Fibroblast of pulmonary artery (primary cell): ENCODE data around the gene IQGAP2.

ENCODE experiments used
- DNase-seq: peaks from one replicate; pipeline ENCODE4 v3.0.0-alpha.2; 2010; ENCODE audit warnings: low read depth
- H3K4me3 ChIP-seq: replicated peaks from 2 replicates; pipeline ENCODE4 v1.5.1; 2011; ENCODE audit warnings: low read depth, mild to moderate bottlenecking, control low read depth, low read length, moderate library complexity
- CTCF ChIP-seq: IDR thresholded peaks from 2 replicates; pipeline ENCODE4 v1.5.1; 2011; ENCODE audit warnings: mild to moderate bottlenecking, control low read depth, low read length, inconsistent platforms; ENCODE audit errors: missing control alignments

IQGAP2 gene

GRCh38 chr5:76457674-76458485, 54.8 kb downstream of the IQGAP2 start:
- no peak for DNase-seq
- TF ChIP-seq CTCF, result no peak
- no peak overlapping the region for H3K4me3 ChIP-seq

GRCh38 chr5:76458486-76458830, 55.4 kb downstream of the IQGAP2 start:
- DNase-seq, result no peak
- TF ChIP-seq CTCF, result no peak
- H3K4me3 ChIP-seq, result no peak overlapping the region

GRCh38 chr5:76460104-76460503, 57.0 kb downstream of the IQGAP2 start:
- DNase-seq, result no peak
- no peak for TF ChIP-seq CTCF
- no peak overlapping the region for H3K4me3 ChIP-seq

- no peak for DNase-seq
- no peak overlapping the region for H3K4me3 ChIP-seq
- no peak for TF ChIP-seq CTCF
Measured at GRCh38 chr5:76462097-76462667, 59.1 kb downstream of the IQGAP2 start.

GRCh38 chr5:76467216-76467615, 64.1 kb downstream of the IQGAP2 start:
- TF ChIP-seq CTCF, result no peak
- DNase-seq, result no peak
- no peak overlapping the region for H3K4me3 ChIP-seq

GRCh38 chr5:76468635-76469425, 65.7 kb downstream of the IQGAP2 start:
- no peak for DNase-seq
- TF ChIP-seq CTCF, result no peak
- no peak overlapping the region for H3K4me3 ChIP-seq
